ENCODE data around the gene SCUBE1.

Gene SCUBE1

DNA sequence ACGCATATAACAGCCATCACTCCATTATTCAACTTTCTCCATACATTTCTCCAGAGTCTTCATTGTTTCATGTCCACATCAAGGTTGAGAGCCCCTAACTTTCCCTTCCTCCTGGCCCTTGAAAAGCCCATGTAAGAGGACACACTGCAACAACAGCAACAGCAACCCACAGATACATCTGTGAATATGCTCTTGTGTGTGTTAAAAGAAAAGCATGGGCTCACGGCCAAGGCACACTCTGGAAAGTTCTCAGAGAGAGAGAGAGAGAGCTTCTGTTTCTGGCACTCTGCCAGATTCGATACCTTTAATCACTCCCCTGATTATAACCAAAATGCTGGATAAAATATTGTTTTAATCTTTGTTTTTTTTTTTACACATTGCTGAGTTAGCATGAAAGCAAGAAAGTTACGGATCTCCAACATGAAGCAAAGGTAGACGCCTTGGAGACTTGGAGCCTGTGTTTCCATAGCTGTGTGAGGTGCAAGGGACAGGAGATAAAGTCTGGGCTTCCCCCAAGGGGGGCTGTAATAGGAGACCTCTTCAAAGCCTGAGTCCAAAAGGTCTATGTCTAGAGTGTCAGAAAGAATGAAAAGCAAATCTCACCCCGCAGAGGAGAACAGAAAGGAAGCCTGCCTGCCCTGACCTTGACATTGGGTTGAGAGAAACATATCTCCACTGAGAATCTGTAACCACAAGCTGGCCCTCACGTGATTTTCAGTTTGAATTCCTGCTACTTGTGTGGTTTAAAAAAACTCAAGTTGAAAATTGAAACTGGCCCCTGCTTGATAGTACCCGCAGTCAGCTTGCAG is 34.9 kb upstream of the SCUBE1 start:
- TF ChIP-seq, protein P1, sequence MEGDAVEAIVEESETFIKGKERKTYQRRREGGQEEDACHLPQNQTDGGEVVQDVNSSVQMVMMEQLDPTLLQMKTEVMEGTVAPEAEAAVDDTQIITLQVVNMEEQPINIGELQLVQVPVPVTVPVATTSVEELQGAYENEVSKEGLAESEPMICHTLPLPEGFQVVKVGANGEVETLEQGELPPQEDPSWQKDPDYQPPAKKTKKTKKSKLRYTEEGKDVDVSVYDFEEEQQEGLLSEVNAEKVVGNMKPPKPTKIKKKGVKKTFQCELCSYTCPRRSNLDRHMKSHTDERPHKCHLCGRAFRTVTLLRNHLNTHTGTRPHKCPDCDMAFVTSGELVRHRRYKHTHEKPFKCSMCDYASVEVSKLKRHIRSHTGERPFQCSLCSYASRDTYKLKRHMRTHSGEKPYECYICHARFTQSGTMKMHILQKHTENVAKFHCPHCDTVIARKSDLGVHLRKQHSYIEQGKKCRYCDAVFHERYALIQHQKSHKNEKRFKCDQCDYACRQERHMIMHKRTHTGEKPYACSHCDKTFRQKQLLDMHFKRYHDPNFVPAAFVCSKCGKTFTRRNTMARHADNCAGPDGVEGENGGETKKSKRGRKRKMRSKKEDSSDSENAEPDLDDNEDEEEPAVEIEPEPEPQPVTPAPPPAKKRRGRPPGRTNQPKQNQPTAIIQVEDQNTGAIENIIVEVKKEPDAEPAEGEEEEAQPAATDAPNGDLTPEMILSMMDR (IDR thresholded peaks at IDR 0.05; ENCODE audit: low read depth, low read length): no peak
- DNase-seq: no peak
- no peaks in the 10 kb centered on the region for H3K36me3 ChIP-seq
- no peak overlapping the region for H3K4me3 ChIP-seq (ENCODE audit: low read depth, low read length)
- no peaks in the 10 kb centered on the region; the same call in 1 of the 2 replicates for H3K9me3 ChIP-seq
- H3K4me1 ChIP-seq: no peaks in the 10 kb centered on the region; the same call in 1 of the 2 replicates
- no peaks in the 10 kb centered on the region for H3K27me3 ChIP-seq

DNA sequence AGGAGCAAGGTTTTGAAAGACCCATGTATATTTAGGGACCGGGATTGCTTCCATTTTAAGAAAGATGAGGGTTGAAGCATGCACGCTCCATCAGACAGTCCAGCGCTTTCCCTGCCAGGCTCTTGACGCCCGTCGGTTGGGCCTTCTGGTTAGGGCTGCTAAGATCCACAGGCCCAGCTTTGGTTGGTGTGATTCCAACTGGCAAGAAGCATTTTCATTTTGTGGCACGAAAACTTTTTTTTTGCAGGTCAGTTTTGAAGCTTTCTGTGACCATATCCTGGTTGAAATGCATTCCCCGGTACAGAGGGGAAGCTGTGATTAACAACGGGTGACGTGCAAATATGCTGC is 34.4 kb upstream of the SCUBE1 start:
- Histone ChIP-seq H3K4me1 (no peaks in the 10 kb centered on the region; the same call in 1 of the 2 replicates), H3K27me3 (no peaks in the 10 kb centered on the region), H3K36me3 (no peaks in the 10 kb centered on the region), H3K9me3 (no peaks in the 10 kb centered on the region; the same call in 1 of the 2 replicates), H3K4me3 (ENCODE audit: low read depth, low read length) (no peak overlapping the region)
- TF ChIP-seq, protein P1 (IDR thresholded peaks at IDR 0.05; ENCODE audit: low read depth, low read length): no peak
- no peak for DNase-seq

DNA sequence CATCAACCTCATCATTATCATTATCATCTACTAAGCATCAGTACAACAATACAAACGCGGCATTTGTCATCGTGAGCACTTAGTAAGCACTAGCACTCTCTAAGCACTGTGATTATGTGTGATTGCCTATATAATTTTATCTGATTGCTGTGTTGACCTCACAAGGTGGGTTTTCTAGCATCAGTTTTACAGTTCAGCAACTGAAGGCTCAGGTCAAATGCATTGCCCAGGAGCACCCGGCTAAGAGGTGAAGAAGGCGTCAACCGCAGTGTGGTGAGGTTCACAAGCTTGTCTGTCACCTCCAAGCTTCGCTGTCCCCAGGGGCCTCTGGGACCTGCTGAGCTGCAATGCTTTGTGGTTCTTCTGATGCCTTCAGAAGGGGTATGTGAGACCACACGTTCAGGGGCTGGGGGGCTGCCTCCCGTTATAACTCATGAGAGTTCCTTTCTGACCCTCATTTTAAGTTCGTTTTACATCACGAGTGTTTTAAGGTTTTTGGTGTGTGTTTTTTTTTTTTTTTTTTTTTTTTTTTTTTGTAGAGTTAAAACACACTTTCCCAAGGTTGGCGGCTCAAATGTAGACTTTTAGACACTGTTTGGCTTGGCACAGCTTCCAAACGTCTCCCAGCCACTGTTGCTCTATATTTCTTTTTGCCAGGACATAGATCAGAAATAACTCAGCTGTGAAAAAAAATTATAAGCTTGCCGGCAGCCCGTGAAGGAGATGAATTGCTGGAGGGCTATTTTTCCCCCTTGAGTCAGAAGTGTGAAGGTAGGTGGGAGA is 33.8 kb upstream of the SCUBE1 start:
- Histone ChIP-seq H3K27me3 (no peaks in the 10 kb centered on the region), H3K9me3 (no peaks in the 10 kb centered on the region; the same call in 1 of the 2 replicates), H3K4me3 (ENCODE audit: low read depth, low read length) (no peak overlapping the region), H3K36me3 (no peaks in the 10 kb centered on the region), H3K4me1 (no peaks in the 10 kb centered on the region; the same call in 1 of the 2 replicates)
- no peak for DNase-seq
- TF ChIP-seq, protein P1 (IDR thresholded peaks at IDR 0.05; ENCODE audit: low read depth, low read length): no peak

DNA sequence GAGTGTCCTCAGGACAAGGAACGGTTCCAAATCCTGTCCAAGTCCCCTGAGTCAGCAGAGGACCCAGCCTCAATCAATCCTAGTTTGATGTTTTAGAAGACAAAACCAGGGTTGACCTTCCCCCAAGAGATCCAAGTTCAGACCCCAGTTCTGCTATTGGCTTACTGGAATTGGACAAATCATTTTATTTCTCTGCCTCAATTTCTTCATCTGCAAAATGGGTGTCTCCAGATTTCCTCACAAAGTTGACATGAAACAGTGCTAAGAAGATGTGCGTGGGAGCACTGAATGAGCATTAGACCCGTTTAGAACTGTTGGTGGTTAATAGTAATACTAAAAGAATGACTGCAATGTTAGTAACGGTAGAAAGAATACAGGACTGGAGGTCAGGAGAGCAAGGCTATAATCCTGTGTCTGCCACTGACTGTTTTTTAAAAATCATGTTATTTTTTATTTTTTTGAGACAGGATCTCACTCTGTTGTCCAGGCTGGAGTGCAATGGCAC is 32.8 kb upstream of the SCUBE1 start:
- no peaks in the 10 kb centered on the region for H3K27me3 ChIP-seq
- no peaks in the 10 kb centered on the region; the same call in 1 of the 2 replicates for H3K4me1 ChIP-seq
- DNase-seq: no peak
- TF ChIP-seq, protein P1 (IDR thresholded peaks at IDR 0.05; ENCODE audit: low read depth, low read length): no peak
- no peaks in the 10 kb centered on the region for H3K36me3 ChIP-seq
- no peaks in the 10 kb centered on the region; the same call in 1 of the 2 replicates for H3K9me3 ChIP-seq
- H3K4me3 ChIP-seq (ENCODE audit: low read depth, low read length): no peak overlapping the region

DNA sequence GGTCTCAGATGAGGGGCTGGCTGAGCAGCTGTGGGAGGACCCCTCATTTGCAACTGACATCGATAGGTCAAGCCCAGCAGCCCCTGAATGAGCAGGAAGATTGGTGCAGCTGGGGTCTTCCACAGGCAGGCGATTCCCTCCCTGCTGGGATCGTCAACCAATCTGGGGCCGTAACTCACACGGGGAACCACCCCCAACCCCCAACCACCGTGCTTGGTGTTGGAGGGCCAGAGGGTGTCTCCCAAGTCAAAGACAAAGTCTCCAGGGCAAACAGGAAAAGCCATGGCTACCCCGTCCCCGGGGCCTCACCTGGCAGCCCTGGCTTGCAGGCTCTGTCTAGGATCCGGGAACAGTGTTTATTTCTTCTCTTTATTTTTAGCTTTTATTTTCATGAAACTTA is 26.9 kb upstream of the SCUBE1 start:
- Histone ChIP-seq H3K27me3 (no peaks in the 10 kb centered on the region), H3K4me3 (ENCODE audit: low read depth, low read length) (no peak overlapping the region), H3K9me3 (no peaks in the 10 kb centered on the region; the same call in 1 of the 2 replicates), H3K4me1 (no peaks in the 10 kb centered on the region), H3K36me3 (no peaks in the 10 kb centered on the region)
- DNase-seq: no peak
- TF ChIP-seq, protein P1 (IDR thresholded peaks at IDR 0.05; ENCODE audit: low read depth, low read length): no peak

All from BE2C (cell line).